WTC11 (cell line): ENCODE results near the gene GTF2H3. TPM values are rescaled to one million over a fixed set of nuclear protein-coding genes. Genes with fewer than 3 reads are reported as not detected.

Experiments used
- ATAC-seq: fragments of 200-7000 bp; cut with Tn5 transposase; 2 replicates; pipeline ENCODE4 v1.10.0; 2021; ENCODE audit warnings: mild to moderate bottlenecking, moderate library complexity
- CTCF ChIA-PET: fragments of 300-600 bp; sonication (Branson Sonifier 250); formaldehyde crosslinking; loops from one replicate; lab custom pipeline; 2021; ENCODE audit warnings: antibody characterized with exemption; lab: Charles Lee
- POLR2A ChIA-PET: fragments of 350-600 bp; sonication (Branson Sonifier 250); formaldehyde crosslinking; loops from one replicate; lab custom pipeline; 2021; ENCODE audit warnings: antibody characterized with exemption; lab: Charles Lee
- DNase-seq: peaks from one replicate; pipeline ENCODE4 v3.0.0; 2021; ENCODE audit warnings: low spot score
- H3K27ac Mint-ChIP-seq: 2 replicates; pipeline ENCODE4 v1.8.0; 2021; ENCODE audit warnings: mixed read lengths
- H3K27me3 Mint-ChIP-seq: 2 replicates; pipeline ENCODE4 v1.8.0; 2021; ENCODE audit warnings: low read depth, mild to moderate bottlenecking, moderate library complexity, mixed read lengths
- H3K36me3 Mint-ChIP-seq: 2 replicates; pipeline ENCODE4 v1.8.0; 2021; ENCODE audit warnings: mixed read lengths
- H3K4me1 Mint-ChIP-seq: 2 replicates; pipeline ENCODE4 v1.8.0; 2022; ENCODE audit warnings: mixed read lengths
- H3K4me3 Mint-ChIP-seq: 2 replicates; pipeline ENCODE4 v1.8.0; 2021; ENCODE audit warnings: mild to moderate bottlenecking, moderate library complexity, mixed read lengths
- H3K9me3 Mint-ChIP-seq: 2 replicates; pipeline ENCODE4 v1.8.0; 2021; ENCODE audit warnings: mixed read lengths
- CBFB ChIP-seq: sonication (generic); formaldehyde crosslinking; IDR thresholded peaks from 2 replicates; pipeline ENCODE4 v1.8.1; 2022; ENCODE audit warnings: mild to moderate bottlenecking, low read depth, missing genetic modification reagents
- CDX4 ChIP-seq: fragments of 250-450 bp; sonication (Bioruptor Pico); IDR thresholded peaks from 2 replicates; pipeline ENCODE4 v1.9.0; 2021; ENCODE audit warnings: moderate library complexity, mild to moderate bottlenecking, inconsistent platforms, borderline replicate concordance
- ESRRA ChIP-seq: sonication (generic); formaldehyde crosslinking; IDR thresholded peaks from 2 replicates; pipeline ENCODE4 v1.8.1; 2022; ENCODE audit warnings: mild to moderate bottlenecking, missing genetic modification reagents, borderline replicate concordance
- GABPB1 ChIP-seq: sonication (generic); formaldehyde crosslinking; IDR thresholded peaks from 2 replicates; pipeline ENCODE4 v1.8.1; 2023; ENCODE audit warnings: mild to moderate bottlenecking, missing genetic modification reagents
- HMGXB4 ChIP-seq: sonication (generic); formaldehyde crosslinking; IDR thresholded peaks from 2 replicates; pipeline ENCODE4 v1.8.1; 2023; ENCODE audit warnings: mild to moderate bottlenecking, moderate library complexity, missing genetic modification reagents
- NR3C1 ChIP-seq: sonication (generic); formaldehyde crosslinking; conservative IDR thresholded peaks from 2 replicates; pipeline ENCODE4 v1.8.1; 2023; ENCODE audit warnings: low read depth, mild to moderate bottlenecking, missing genetic modification reagents
- PRDM15 ChIP-seq: sonication (generic); formaldehyde crosslinking; IDR thresholded peaks from 2 replicates; pipeline ENCODE4 v1.8.0; 2022; ENCODE audit warnings: missing genetic modification reagents
- SOX15 ChIP-seq: fragments of 250-450 bp; sonication (Bioruptor Pico); IDR thresholded peaks from 2 replicates; pipeline ENCODE4 v1.9.0; 2021; ENCODE audit warnings: mild to moderate bottlenecking
- TP53 ChIP-seq: sonication (generic); formaldehyde crosslinking; IDR thresholded peaks from 2 replicates; pipeline ENCODE4 v1.8.1; 2023; ENCODE audit warnings: mild to moderate bottlenecking, missing genetic modification reagents
- ZNF232 ChIP-seq: sonication (generic); formaldehyde crosslinking; IDR thresholded peaks from 2 replicates; pipeline ENCODE4 v1.8.0; 2022; ENCODE audit warnings: mild to moderate bottlenecking, missing genetic modification reagents
- total RNA-seq: library from RNA; stranded (reverse); gene quantifications from 3 replicates; pipeline ENCODE4 v1.2.3, GENCODE V29; 2021
- TF ChIP-seq, protein P1 (sequence below): fragments of 250-450 bp; sonication (Bioruptor Pico); IDR thresholded peaks from 2 replicates; pipeline ENCODE4 v1.8.0; 2021; ENCODE audit warnings: mild to moderate bottlenecking
- TF ChIP-seq, protein P2 (sequence below): sonication (generic); formaldehyde crosslinking; conservative IDR thresholded peaks from 2 replicates; pipeline ENCODE4 v1.8.1; 2023; ENCODE audit warnings: mild to moderate bottlenecking, low read depth, missing genetic modification reagents, moderate library complexity
- TF ChIP-seq, protein P3 (sequence below): sonication (generic); formaldehyde crosslinking; IDR thresholded peaks from 2 replicates; pipeline ENCODE4 v1.8.1; 2023; ENCODE audit warnings: mild to moderate bottlenecking, missing genetic modification reagents
- TF ChIP-seq, protein P4 (sequence below): fragments of 250-450 bp; sonication (Bioruptor Pico); IDR thresholded peaks from 2 replicates; pipeline ENCODE4 v1.9.0; 2021; ENCODE audit warnings: mild to moderate bottlenecking, borderline replicate concordance
- TF ChIP-seq, protein P5 (sequence below): fragments of 250-450 bp; sonication (Bioruptor Pico); conservative IDR thresholded peaks from 2 replicates; pipeline ENCODE4 v1.9.0; 2021; ENCODE audit warnings: mild to moderate bottlenecking

GTF2H3 gene
- total RNA-seq, 1 experiment from 2014 or later, result 31.6 TPM

DNA sequence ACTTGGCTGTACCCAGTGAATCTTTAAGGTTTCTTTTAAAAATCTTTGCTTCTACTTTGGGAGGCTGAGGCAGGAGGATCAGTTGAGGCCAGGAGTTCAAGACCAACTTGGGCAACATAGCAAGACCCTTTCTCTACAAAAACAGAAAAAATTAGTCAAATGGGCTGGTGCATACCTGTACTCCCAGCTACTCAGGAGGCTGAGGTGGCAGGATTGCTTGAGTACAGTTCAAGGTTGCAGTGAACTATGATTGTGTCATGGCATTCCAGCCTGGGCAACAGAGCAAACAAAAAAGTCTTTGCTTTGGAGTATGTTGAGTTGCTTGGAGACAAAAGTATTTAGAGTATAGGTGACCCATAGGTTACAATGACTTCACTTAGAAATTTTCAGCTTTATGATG lies 37.9 kb upstream of the GTF2H3 start:
- TF ChIP-seq ESRRA (CRISPR knock-in tag) (no peak), GABPB1 (peak; percentile 43; the same call in 1 of the 2 replicates)
- 0 out of 2 replicates have a peak, but pooled peaks cover under 1% of the 10 kb centered on the region for H3K4me1 Mint-ChIP-seq
- DNase-seq, result no peak
- CTCF ChIA-PET, result no interaction called here
- no peaks in the 10 kb centered on the region for H3K9me3 Mint-ChIP-seq
- H3K27me3 Mint-ChIP-seq, result no peaks in the 10 kb centered on the region
- ATAC-seq, result no peak
- POLR2A ChIA-PET, result no interaction called here
- H3K4me3 Mint-ChIP-seq, result no peak overlapping the region
- H3K27ac Mint-ChIP-seq, result no peak overlapping the region
- peaks cover 52% of the 10 kb centered on the region for H3K36me3 Mint-ChIP-seq

DNA sequence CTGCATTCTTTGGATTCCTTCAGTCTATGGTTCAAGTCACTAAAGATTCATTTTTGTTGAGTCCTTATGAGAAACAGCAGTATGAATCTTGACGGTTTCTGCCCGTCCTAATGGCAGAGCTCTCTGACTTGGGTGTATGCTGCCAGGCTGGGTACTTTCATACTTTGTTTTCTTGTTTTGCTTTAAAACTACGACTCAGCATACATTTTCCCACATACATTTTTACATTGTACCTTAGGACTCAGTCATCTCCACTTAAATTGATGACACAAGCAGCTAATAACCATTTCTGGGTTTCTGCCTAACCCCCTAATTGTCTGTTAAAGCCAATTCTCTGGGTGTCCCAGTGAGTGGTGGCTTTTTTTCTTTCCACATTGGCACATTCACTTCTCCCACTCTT lies 36.5 kb upstream of the GTF2H3 start:
- Mint-ChIP-seq H3K4me3 (no peak overlapping the region), H3K27ac (no peak overlapping the region), H3K36me3 (peaks cover 40% of the 10 kb centered on the region), H3K4me1 (0 out of 2 replicates have a peak, but pooled peaks cover 3% of the 10 kb centered on the region), H3K27me3 (no peaks in the 10 kb centered on the region), H3K9me3 (no peaks in the 10 kb centered on the region)
- ATAC-seq (no peak), DNase-seq (no peak)
- CTCF ChIA-PET, result no interaction called here
- POLR2A ChIA-PET, result no interaction called here
- TF ChIP-seq HMGXB4 (no peak), CBFB (CRISPR knock-in tag) (no peak), CDX4 (CRISPR knock-in tag) (no peak), ZNF232 (CRISPR knock-in tag) (no peak), PRDM15 (CRISPR knock-in tag) (no peak), NR3C1 (CRISPR knock-in tag) (no peak), ESRRA (CRISPR knock-in tag) (no peak), SOX15 (CRISPR knock-in tag) (no peak), TP53 (no peak)
- TF ChIP-seq, protein P1, sequence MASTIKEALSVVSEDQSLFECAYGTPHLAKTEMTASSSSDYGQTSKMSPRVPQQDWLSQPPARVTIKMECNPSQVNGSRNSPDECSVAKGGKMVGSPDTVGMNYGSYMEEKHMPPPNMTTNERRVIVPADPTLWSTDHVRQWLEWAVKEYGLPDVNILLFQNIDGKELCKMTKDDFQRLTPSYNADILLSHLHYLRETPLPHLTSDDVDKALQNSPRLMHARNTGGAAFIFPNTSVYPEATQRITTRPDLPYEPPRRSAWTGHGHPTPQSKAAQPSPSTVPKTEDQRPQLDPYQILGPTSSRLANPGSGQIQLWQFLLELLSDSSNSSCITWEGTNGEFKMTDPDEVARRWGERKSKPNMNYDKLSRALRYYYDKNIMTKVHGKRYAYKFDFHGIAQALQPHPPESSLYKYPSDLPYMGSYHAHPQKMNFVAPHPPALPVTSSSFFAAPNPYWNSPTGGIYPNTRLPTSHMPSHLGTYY (CRISPR knock-in tag), result no peak
- TF ChIP-seq, protein P2, sequence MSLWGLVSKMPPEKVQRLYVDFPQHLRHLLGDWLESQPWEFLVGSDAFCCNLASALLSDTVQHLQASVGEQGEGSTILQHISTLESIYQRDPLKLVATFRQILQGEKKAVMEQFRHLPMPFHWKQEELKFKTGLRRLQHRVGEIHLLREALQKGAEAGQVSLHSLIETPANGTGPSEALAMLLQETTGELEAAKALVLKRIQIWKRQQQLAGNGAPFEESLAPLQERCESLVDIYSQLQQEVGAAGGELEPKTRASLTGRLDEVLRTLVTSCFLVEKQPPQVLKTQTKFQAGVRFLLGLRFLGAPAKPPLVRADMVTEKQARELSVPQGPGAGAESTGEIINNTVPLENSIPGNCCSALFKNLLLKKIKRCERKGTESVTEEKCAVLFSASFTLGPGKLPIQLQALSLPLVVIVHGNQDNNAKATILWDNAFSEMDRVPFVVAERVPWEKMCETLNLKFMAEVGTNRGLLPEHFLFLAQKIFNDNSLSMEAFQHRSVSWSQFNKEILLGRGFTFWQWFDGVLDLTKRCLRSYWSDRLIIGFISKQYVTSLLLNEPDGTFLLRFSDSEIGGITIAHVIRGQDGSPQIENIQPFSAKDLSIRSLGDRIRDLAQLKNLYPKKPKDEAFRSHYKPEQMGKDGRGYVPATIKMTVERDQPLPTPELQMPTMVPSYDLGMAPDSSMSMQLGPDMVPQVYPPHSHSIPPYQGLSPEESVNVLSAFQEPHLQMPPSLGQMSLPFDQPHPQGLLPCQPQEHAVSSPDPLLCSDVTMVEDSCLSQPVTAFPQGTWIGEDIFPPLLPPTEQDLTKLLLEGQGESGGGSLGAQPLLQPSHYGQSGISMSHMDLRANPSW (CRISPR knock-in tag), result no peak
- TF ChIP-seq, protein P3, sequence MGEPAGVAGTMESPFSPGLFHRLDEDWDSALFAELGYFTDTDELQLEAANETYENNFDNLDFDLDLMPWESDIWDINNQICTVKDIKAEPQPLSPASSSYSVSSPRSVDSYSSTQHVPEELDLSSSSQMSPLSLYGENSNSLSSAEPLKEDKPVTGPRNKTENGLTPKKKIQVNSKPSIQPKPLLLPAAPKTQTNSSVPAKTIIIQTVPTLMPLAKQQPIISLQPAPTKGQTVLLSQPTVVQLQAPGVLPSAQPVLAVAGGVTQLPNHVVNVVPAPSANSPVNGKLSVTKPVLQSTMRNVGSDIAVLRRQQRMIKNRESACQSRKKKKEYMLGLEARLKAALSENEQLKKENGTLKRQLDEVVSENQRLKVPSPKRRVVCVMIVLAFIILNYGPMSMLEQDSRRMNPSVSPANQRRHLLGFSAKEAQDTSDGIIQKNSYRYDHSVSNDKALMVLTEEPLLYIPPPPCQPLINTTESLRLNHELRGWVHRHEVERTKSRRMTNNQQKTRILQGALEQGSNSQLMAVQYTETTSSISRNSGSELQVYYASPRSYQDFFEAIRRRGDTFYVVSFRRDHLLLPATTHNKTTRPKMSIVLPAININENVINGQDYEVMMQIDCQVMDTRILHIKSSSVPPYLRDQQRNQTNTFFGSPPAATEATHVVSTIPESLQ (CRISPR knock-in tag), result no peak
- TF ChIP-seq, protein P4, sequence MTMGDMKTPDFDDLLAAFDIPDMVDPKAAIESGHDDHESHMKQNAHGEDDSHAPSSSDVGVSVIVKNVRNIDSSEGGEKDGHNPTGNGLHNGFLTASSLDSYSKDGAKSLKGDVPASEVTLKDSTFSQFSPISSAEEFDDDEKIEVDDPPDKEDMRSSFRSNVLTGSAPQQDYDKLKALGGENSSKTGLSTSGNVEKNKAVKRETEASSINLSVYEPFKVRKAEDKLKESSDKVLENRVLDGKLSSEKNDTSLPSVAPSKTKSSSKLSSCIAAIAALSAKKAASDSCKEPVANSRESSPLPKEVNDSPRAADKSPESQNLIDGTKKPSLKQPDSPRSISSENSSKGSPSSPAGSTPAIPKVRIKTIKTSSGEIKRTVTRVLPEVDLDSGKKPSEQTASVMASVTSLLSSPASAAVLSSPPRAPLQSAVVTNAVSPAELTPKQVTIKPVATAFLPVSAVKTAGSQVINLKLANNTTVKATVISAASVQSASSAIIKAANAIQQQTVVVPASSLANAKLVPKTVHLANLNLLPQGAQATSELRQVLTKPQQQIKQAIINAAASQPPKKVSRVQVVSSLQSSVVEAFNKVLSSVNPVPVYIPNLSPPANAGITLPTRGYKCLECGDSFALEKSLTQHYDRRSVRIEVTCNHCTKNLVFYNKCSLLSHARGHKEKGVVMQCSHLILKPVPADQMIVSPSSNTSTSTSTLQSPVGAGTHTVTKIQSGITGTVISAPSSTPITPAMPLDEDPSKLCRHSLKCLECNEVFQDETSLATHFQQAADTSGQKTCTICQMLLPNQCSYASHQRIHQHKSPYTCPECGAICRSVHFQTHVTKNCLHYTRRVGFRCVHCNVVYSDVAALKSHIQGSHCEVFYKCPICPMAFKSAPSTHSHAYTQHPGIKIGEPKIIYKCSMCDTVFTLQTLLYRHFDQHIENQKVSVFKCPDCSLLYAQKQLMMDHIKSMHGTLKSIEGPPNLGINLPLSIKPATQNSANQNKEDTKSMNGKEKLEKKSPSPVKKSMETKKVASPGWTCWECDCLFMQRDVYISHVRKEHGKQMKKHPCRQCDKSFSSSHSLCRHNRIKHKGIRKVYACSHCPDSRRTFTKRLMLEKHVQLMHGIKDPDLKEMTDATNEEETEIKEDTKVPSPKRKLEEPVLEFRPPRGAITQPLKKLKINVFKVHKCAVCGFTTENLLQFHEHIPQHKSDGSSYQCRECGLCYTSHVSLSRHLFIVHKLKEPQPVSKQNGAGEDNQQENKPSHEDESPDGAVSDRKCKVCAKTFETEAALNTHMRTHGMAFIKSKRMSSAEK (CRISPR knock-in tag), result no peak
- TF ChIP-seq, protein P5, sequence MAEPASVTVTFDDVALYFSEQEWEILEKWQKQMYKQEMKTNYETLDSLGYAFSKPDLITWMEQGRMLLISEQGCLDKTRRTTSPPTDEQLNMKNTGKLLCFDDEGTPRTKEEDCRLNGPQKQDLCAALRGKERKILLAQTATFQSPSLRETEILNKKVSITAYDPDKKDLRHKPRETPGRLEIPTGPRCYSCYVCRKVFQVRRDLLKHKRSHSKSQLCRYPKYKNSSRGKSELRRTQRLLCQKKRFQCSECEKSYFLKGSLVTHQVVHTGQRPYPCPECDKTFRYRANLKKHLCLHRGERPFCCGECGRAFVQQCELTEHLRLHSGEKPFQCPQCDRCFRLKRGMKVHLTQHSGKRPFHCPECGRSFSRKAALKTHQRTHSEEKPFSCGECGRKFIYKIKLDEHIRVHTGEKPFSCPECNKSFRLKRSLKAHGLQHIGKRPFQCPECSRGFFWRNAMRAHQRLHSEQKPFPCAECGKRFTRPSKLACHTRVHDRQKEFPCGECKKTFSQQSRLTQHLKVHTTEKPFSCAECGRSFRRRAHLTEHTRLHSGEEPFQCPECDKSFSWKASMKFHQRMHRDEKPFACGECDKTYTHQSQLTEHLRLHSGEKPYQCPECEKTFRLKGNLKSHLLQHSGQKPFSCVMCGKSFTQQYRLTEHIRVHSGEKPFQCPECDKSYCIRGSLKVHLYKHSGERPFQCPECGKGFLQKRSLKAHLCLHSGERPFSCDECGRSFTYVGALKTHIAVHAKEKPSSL (CRISPR knock-in tag), result no peak
